Lower leg skin (tissue), 3 donors: Measurements from ENCODE around the gene MIF4GD.

Experiments used
- POLR2A ChIP-seq, 2 donors: fragments of 450-650 bp; IDR thresholded peaks; one replicate each; pipeline ENCODE4 v1.6.1; 2016 to 2017; ENCODE audit warnings: antibody characterized with exemption in 2 of 2, mild to moderate bottlenecking in 1 of 2, moderate library complexity in 1 of 2
- TF ChIP-seq, protein P1 (sequence below), 3 donors: fragments of 450-650 bp; IDR thresholded peaks; one replicate each; pipeline ENCODE4 v1.5.1; 2016; ENCODE audit warnings: antibody characterized with exemption in 3 of 3, mild to moderate bottlenecking in 3 of 3, moderate library complexity in 2 of 3

DNA sequence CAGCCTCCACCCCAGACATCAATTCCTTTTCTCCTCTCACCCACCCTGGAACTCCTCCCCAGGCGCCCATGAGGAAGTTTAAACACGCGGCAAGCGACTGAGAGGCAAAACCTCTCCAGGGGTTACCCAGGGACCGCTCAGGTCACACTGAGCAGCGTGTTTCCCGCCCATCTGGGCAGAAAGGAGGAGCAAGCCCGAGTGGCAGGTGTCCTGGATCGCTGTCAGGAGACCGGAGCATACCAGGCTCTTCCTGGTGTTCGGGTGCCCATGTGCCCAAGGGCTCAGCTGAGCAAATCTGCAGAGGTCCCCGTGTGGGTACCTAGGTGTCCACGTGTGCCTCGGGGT lies 17.7 kb upstream of the MIF4GD start:
- TF ChIP-seq, protein P1, sequence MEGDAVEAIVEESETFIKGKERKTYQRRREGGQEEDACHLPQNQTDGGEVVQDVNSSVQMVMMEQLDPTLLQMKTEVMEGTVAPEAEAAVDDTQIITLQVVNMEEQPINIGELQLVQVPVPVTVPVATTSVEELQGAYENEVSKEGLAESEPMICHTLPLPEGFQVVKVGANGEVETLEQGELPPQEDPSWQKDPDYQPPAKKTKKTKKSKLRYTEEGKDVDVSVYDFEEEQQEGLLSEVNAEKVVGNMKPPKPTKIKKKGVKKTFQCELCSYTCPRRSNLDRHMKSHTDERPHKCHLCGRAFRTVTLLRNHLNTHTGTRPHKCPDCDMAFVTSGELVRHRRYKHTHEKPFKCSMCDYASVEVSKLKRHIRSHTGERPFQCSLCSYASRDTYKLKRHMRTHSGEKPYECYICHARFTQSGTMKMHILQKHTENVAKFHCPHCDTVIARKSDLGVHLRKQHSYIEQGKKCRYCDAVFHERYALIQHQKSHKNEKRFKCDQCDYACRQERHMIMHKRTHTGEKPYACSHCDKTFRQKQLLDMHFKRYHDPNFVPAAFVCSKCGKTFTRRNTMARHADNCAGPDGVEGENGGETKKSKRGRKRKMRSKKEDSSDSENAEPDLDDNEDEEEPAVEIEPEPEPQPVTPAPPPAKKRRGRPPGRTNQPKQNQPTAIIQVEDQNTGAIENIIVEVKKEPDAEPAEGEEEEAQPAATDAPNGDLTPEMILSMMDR (IDR thresholded peaks at IDR 0.05) = no peak
- TF ChIP-seq POLR2A (IDR thresholded peaks at IDR 0.05) = no peak
